OCI-LY1 (cell line): ENCODE measurements around the gene SSPN.

ENCODE experiments used
- EZH2 ChIP-seq: fragments of 200-600 bp; sonication (generic), shearing (Covaris generic); IDR thresholded peaks from 2 replicates; pipeline ENCODE4 v1.8.0; 2017; ENCODE audit warnings: borderline replicate concordance, mixed run types, mild to moderate bottlenecking, antibody characterized with exemption, low read length, moderate library complexity, mixed read lengths
- TF ChIP-seq, protein P1 (sequence below): fragments of 200-600 bp; sonication (generic), shearing (Covaris generic); IDR thresholded peaks from 2 replicates; pipeline ENCODE4 v1.5.1; 2017; ENCODE audit warnings: mild to moderate bottlenecking, antibody characterized with exemption, low read length, moderate library complexity, mixed read lengths

DNA sequence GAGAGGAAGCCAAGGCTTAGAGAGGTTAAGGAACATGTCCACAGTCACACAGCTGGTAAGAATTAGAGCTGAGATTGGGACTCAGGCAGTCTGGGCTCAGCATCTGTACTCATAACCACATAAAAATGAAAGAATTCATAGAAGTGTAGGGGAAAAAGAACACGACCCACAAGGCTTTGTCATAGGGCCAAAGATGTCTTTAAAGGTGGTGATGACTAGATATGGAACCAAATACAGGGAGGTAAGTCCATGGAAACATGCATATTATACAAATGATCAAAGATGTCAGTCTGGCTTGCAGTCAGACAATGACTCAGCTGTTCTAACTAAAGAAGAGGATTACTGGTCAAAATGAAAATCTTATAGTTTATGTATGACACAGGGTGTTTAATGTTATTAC, 7.2 kb upstream of the SSPN start:
- TF ChIP-seq, protein P1, sequence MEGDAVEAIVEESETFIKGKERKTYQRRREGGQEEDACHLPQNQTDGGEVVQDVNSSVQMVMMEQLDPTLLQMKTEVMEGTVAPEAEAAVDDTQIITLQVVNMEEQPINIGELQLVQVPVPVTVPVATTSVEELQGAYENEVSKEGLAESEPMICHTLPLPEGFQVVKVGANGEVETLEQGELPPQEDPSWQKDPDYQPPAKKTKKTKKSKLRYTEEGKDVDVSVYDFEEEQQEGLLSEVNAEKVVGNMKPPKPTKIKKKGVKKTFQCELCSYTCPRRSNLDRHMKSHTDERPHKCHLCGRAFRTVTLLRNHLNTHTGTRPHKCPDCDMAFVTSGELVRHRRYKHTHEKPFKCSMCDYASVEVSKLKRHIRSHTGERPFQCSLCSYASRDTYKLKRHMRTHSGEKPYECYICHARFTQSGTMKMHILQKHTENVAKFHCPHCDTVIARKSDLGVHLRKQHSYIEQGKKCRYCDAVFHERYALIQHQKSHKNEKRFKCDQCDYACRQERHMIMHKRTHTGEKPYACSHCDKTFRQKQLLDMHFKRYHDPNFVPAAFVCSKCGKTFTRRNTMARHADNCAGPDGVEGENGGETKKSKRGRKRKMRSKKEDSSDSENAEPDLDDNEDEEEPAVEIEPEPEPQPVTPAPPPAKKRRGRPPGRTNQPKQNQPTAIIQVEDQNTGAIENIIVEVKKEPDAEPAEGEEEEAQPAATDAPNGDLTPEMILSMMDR: no peak
- no peak for TF ChIP-seq EZH2
